ENCODE measurements around the gene SYNPR.

Gene SYNPR

DNA sequence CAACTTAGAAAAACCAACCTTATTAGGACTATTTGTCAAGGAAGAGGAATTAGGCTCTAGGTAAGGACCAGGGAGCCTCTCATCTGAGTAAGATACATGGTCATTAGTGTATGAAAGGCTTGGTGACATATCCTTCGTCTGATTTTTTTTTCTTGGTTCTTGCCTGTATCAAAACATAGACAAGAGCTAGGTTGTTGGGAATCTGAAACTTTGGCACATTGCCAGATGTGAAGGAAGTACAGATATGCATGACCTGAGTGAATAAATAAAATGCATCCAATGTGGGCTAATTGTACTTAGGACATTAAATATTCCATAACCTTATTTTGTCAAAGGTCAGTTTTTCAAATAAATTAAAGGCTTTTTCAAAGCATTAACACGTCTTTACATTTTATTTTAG lies 151.8 kb downstream of the SYNPR start:
- H3K79me2 ChIP-seq (ENCODE audit: low read length), result no peaks in the 10 kb centered on the region
- no peaks in the 10 kb centered on the region for H4K20me1 ChIP-seq (ENCODE audit: insufficient read depth, low read length)
- H3K4me3 ChIP-seq (ENCODE audit: low read length), result no peak overlapping the region
- H2AFZ ChIP-seq (ENCODE audit: low read depth, low read length), result no peak overlapping the region
- H3K27ac ChIP-seq (ENCODE audit: low read length), result no peak overlapping the region
- H3K27me3 ChIP-seq (ENCODE audit: low read depth, low read length), result no peaks in the 10 kb centered on the region; the same call in 1 of the 2 replicates
- H3K4me2 ChIP-seq (ENCODE audit: low read length), result no peak overlapping the region
- H3K9ac ChIP-seq (ENCODE audit: low read length), result no peak overlapping the region
- no peaks in the 10 kb centered on the region for H3K36me3 ChIP-seq (replicated peaks; ENCODE audit: low read depth, low read length)
- no peaks in the 10 kb centered on the region for H3K9me3 ChIP-seq (ENCODE audit: insufficient read depth, low read length)
- TF ChIP-seq EZH2phosphoT487 (IDR thresholded peaks at IDR 0.05; ENCODE audit: low read depth), result no peak
- TF ChIP-seq, protein P1, sequence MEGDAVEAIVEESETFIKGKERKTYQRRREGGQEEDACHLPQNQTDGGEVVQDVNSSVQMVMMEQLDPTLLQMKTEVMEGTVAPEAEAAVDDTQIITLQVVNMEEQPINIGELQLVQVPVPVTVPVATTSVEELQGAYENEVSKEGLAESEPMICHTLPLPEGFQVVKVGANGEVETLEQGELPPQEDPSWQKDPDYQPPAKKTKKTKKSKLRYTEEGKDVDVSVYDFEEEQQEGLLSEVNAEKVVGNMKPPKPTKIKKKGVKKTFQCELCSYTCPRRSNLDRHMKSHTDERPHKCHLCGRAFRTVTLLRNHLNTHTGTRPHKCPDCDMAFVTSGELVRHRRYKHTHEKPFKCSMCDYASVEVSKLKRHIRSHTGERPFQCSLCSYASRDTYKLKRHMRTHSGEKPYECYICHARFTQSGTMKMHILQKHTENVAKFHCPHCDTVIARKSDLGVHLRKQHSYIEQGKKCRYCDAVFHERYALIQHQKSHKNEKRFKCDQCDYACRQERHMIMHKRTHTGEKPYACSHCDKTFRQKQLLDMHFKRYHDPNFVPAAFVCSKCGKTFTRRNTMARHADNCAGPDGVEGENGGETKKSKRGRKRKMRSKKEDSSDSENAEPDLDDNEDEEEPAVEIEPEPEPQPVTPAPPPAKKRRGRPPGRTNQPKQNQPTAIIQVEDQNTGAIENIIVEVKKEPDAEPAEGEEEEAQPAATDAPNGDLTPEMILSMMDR (IDR thresholded peaks at IDR 0.05; ENCODE audit: low read depth, low read length), result no peak
- no peaks in the 10 kb centered on the region for H3K4me1 ChIP-seq (ENCODE audit: low read length)

DNA sequence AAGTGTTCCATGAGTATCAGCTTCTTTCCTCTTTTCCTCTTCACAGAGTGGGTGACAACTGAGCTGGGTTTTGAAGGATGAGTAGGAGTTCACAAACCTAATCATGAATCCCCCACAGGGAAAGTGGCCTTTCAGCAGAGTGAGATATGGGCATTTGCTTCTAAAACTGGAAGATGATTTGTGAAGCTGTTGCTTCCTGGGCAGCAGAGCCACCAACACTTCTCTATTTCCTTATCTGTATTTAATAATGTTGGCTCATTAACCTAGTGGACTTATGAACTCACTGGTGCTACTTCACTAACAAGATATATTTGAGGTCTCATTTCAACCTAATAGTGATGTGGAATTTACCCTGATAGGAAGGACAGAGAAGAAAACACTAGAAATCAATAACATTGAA lies 152.8 kb downstream of the SYNPR start:
- Histone ChIP-seq H3K9me3 (ENCODE audit: insufficient read depth, low read length) (no peaks in the 10 kb centered on the region), H3K79me2 (ENCODE audit: low read length) (no peaks in the 10 kb centered on the region), H4K20me1 (ENCODE audit: insufficient read depth, low read length) (no peaks in the 10 kb centered on the region), H3K4me2 (ENCODE audit: low read length) (no peak overlapping the region), H3K36me3 (replicated peaks; ENCODE audit: low read depth, low read length) (no peaks in the 10 kb centered on the region), H3K27ac (ENCODE audit: low read length) (no peak overlapping the region), H3K9ac (ENCODE audit: low read length) (no peak overlapping the region), H3K4me1 (ENCODE audit: low read length) (no peaks in the 10 kb centered on the region), H3K4me3 (ENCODE audit: low read length) (no peak overlapping the region), H2AFZ (ENCODE audit: low read depth, low read length) (no peak overlapping the region), H3K27me3 (ENCODE audit: low read depth, low read length) (no peaks in the 10 kb centered on the region; the same call in 1 of the 2 replicates)
- TF ChIP-seq, protein P1 (IDR thresholded peaks at IDR 0.05; ENCODE audit: low read depth, low read length), result no peak
- TF ChIP-seq EZH2phosphoT487 (IDR thresholded peaks at IDR 0.05; ENCODE audit: low read depth), result no peak

- Histone ChIP-seq H3K4me1 (ENCODE audit: low read length) (no peaks in the 10 kb centered on the region), H3K4me3 (ENCODE audit: low read length) (no peak overlapping the region), H3K4me2 (ENCODE audit: low read length) (no peak overlapping the region), H3K27me3 (ENCODE audit: low read depth, low read length) (no peaks in the 10 kb centered on the region), H3K9me3 (ENCODE audit: insufficient read depth, low read length) (no peaks in the 10 kb centered on the region), H3K27ac (ENCODE audit: low read length) (no peak overlapping the region), H3K36me3 (replicated peaks; ENCODE audit: low read depth, low read length) (no peaks in the 10 kb centered on the region), H3K79me2 (ENCODE audit: low read length) (no peaks in the 10 kb centered on the region), H2AFZ (ENCODE audit: low read depth, low read length) (no peak overlapping the region), H3K9ac (ENCODE audit: low read length) (no peak overlapping the region), H4K20me1 (ENCODE audit: insufficient read depth, low read length) (no peaks in the 10 kb centered on the region)
- no peak for TF ChIP-seq EZH2phosphoT487 (IDR thresholded peaks at IDR 0.05; ENCODE audit: low read depth)
- TF ChIP-seq, protein P1 (IDR thresholded peaks at IDR 0.05; ENCODE audit: low read depth, low read length), result no peak
These were observed 159.8 kb downstream of the SYNPR start for GRCh38 chr3:63437858-63438257.

DNA sequence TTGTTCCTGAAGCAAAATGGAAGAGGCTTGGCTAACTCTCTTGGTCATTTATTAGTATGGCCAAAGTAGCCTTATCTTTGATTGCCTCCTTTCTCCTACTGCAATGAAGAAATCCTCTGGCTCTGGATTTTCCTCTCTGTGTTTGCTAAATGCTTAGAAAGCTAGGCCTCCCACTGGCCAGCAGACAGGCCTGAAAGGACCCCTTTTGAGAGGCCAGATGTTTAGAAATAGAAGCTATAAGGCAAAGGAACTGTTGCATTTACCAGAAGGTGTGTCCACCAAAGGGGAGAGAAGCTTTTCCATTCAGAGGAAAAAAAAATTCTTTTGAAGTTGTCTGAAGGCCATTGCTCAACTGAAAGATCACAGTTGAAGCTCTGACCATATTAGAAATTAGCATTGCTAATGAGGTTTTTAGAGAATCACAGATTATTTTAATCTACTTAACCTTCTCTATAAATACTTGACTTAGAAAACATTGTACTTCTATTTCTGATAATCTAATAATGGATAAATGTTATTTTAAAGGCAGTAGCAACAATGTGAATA lies 160.8 kb downstream of the SYNPR start:
- H3K9me3 ChIP-seq (ENCODE audit: insufficient read depth, low read length), result no peaks in the 10 kb centered on the region
- no peak overlapping the region for H3K9ac ChIP-seq (ENCODE audit: low read length)
- no peaks in the 10 kb centered on the region for H3K27me3 ChIP-seq (ENCODE audit: low read depth, low read length)
- no peak overlapping the region for H3K4me2 ChIP-seq (ENCODE audit: low read length)
- no peak overlapping the region for H2AFZ ChIP-seq (ENCODE audit: low read depth, low read length)
- no peaks in the 10 kb centered on the region for H3K79me2 ChIP-seq (ENCODE audit: low read length)
- TF ChIP-seq EZH2phosphoT487 (IDR thresholded peaks at IDR 0.05; ENCODE audit: low read depth), result no peak
- TF ChIP-seq, protein P1 (IDR thresholded peaks at IDR 0.05; ENCODE audit: low read depth, low read length), result no peak
- no peaks in the 10 kb centered on the region for H4K20me1 ChIP-seq (ENCODE audit: insufficient read depth, low read length)
- H3K4me1 ChIP-seq (ENCODE audit: low read length), result no peaks in the 10 kb centered on the region
- no peaks in the 10 kb centered on the region for H3K36me3 ChIP-seq (replicated peaks; ENCODE audit: low read depth, low read length)
- no peak overlapping the region for H3K4me3 ChIP-seq (ENCODE audit: low read length)
- no peak overlapping the region for H3K27ac ChIP-seq (ENCODE audit: low read length)
